NOMO-1 treated with dmso at 0.1 percent for 144 hours (cell line): ENCODE measurements around the gene ABLIM1.

ENCODE experiments used
- DNase-seq: peaks from one replicate; lab custom pipeline; 2025; ENCODE audit not compliant: unreplicated experiment; lab: John Stamatoyannopoulos, UW

The ABLIM1 gene

GRCh38 chr10:114395366-114396022 is 262.6 kb downstream of the ABLIM1 start:
- no peak for DNase-seq

- DNase-seq = no peak
These were observed 263.5 kb downstream of the ABLIM1 start for GRCh38 chr10:114394531-114394930.

GRCh38 chr10:114393886-114394285 is 264.2 kb downstream of the ABLIM1 start:
- DNase-seq = no peak

GRCh38 chr10:114393482-114393881 is 264.6 kb downstream of the ABLIM1 start:
- DNase-seq = no peak

GRCh38 chr10:114392112-114392835 is 265.8 kb downstream of the ABLIM1 start:
- no peak for DNase-seq

- DNase-seq = no peak
These were observed 266.5 kb downstream of the ABLIM1 start for GRCh38 chr10:114391599-114391998.

GRCh38 chr10:114389426-114389825 is 268.6 kb downstream of the ABLIM1 start:
- no peak for DNase-seq

- DNase-seq = no peak
These were observed 269.8 kb downstream of the ABLIM1 start for GRCh38 chr10:114388275-114388674.

GRCh38 chr10:114387784-114388183 is 270.3 kb downstream of the ABLIM1 start:
- no peak for DNase-seq

GRCh38 chr10:114386452-114386851 is 271.6 kb downstream of the ABLIM1 start:
- no peak for DNase-seq

- DNase-seq = no peak
These were observed 272.5 kb downstream of the ABLIM1 start for GRCh38 chr10:114385557-114385956.

- DNase-seq = no peak
These were observed 273.5 kb downstream of the ABLIM1 start for GRCh38 chr10:114384601-114385000.

- no peak for DNase-seq
These were observed 273.9 kb downstream of the ABLIM1 start for GRCh38 chr10:114384181-114384580.
